ENCODE measurements around the gene SWSAP1. TPM values are rescaled to one million over a fixed set of nuclear protein-coding genes. Genes with fewer than 3 reads are reported as not detected.
"Not testable (repeated sequence)": the region's sequence is repeated elsewhere in the genome, so short reads cannot be mapped to it uniquely, and the experiment has no call there.

Gene SWSAP1
- total RNA-seq, 1 donor from 2014 or later: 4.9 TPM

DNA sequence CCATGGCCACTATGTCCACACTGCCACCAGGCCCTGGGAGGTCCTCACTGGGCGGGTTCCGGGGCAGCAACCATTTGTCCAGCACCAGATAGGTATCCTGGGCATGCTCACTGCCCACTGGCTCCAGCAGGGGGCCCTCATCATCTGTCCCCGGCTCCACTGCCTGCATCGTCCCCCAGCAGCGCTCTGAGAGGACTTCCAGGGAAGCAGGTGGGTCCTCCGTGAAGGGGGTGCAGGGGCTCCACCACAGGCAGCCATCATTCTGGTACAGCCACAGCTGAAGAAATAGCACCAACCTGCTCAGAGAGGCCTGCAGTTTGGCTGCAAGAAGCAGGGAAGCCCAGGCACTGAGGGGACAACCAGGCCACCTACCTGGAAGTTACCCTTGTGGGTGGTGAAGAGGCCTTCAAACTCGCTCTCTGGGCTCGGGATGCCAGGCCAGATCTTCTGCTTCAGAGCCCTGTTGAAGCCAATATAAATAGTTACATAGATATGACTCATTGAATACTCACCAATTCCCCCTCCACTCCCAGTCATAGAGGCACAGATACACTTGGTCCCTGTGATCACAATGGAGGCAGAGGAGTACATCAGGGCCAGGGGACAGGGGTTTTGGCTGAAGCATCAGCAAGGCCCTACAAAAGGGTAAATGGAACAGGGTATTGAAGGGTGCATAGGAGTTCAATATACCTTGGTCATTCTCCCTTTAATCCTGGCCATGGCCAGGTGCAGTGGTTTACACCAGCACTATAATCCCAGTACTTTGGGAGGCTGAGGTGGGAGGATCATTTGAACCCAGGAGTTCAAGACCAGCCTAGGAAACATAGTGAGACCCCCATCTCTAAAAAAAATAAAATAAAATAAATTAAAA lies 4.1 kb downstream of the SWSAP1 start:
- DNase-seq (ENCODE audit: low spot score): no peak

DNA sequence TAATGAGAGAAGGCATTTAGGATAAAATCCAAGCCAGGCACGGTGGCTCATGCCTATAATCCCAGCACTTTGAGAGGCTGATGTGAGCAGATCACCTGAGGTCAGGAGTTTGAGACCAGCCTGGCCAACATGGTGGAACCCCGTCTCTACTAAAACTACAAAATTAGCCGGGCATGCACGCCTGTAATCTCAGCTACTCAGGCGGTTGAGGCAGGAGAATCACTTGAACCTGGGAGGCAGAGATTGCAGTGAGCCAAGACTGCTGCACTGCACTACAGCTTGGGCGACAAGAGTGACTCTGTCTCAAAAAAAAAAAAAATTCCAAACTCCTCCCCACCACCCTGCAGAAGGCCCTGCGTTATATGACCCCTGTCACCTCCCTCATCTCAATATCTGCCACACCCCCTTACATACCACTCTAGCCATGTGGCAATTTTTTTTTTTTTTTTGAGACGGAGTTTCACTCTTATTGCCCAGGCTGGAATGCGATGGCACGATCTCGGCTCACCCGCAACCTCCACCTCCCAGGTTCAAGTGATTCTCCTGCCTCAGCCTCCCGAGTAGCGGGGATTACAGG lies 4.9 kb downstream of the SWSAP1 start:
- not testable (repeated sequence) for DNase-seq (ENCODE audit: low spot score)

DNA sequence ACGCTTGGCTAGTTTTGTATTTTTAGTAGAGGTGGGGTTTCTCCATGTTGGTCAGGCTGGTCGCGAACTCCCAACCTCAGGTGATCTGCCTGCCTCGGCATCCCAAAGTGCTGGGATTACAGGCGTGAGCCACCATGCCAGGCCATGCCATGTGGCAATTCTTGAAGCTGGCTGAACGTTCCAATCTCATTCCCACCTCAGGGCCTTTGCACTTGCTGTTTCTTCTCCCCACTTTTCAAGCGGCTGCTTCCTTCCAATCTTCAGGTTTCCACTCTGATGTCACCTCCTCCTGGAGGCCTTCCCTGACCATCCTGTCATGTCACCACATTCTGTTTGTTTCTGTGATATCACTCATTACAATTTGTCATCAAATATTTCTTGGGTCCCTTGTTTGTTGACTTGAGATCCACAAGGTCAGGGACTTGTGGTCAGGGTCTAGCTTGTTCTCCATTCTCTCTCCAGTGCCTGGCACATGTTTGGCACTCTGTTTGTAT lies 5.4 kb downstream of the SWSAP1 start:
- DNase-seq (ENCODE audit: low spot score): no peak

DNA sequence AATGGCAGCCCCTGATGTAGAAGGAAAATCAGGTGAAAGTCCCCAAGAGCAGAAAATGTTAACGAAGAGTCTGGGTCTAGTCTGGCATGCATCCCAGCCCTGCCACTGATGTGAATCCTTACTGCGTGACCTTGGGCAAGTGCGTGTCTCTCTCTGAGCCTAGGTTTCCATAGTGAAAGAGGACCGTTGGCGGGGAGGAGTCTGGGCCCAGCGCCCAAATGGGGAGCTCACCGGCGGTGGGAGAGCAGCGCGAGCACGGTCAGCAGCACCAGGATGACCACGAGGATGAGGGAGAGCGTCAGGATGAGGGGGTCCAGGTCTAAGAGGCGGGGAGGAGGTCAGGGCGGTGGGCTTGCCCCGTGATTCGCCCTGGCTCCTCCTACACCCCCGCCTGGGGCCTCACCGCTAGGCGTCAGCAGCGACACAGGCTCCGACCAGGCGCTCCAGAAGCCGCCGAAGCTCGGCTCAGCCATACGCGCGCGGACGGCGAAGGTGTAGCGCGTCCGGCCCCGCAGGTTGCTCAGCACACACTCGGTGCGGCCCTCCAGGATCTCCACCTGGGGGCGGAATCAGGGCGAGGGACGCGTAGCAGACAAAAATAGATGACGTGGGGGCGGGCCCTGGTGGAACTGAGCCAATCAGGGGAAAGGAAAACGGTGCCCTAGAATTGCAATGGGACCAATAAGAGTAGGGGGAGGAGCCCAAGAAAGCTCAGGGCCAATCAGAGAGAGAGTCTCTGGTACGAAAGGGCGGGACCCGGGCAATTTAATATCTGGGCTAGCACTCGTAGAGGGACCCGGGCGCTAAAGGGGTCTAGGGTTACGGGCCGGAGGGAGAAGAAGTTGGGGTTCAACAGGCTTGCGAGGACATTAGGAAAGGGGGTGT lies 6.4 kb downstream of the SWSAP1 start:
- DNase-seq (ENCODE audit: low spot score): peak; percentile 96

DNA sequence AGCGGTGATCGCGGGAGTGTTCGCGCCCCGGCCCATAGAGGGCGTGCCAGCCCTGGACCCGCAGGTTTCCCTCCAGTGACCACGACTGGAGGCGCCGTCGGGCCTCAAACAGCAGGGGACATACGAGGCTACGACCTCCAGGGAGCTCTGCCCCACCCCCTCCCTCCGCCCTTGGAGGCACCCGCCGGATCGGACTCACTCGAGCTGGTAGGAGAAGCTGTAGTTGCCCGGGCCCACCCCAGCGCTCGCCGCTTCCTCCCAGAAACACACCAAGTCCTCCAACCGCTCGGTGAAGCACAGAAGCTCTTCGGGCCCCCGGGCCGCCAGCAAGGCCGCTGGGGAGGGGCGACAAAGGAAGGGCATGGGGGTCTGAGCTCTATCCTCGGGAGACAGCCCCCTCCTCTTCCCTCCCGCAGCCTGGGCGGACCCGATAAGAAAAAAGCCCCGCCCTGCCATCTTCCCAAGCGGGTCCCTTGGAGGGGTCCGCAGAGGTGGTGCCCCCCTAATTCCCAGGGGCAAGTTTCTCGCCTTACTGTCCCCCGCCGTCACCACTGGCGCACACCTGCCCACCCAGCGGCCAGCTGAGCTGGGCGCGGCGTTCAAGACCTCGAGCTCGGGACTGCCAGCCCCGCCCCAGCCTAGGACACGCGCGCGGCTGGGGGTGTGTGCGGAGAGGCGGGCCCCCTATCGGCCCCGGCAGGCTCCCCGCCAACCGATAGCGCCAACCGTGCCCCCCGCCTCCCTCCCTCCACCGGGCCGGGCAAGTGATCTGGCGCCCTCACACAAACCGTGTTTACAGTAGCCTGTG lies 8.6 kb downstream of the SWSAP1 start:
- DNase-seq (ENCODE audit: low spot score): no peak

DNA sequence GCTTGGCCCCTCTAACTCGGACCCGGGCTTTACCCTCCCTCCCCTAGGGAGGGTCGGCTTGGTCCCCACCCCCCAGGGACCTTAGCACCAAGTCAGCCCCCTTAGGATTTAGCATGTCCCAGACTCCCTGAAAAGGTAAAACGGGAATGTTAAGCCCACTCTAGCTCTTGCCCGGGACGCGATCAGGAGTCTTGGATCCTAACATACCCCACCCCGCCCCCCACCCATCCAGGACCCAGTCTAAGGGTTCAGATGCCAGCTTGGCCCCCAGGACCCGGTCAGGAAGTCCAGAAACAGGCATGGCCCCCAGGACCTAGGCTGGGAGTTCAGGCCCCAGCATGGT lies 9.2 kb downstream of the SWSAP1 start:
- no peak for DNase-seq (ENCODE audit: low spot score)

DNA sequence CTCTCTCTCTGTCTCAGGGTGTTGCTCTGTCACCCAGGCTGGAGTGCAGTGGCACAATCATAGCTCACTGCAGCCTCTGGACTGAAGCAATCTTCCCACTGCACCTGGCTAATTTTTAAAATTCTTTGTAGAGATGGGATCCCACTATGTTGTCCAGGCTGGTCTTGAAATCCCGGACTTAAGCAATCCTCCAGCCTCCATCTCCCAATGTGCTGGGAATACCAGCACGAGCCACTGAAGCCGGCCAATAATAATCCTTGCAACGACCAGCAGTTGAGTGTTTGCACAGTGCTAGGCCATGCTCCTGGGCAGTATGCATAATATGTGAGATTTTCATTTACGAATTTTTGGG lies 10.3 kb downstream of the SWSAP1 start:
- no peak for DNase-seq (ENCODE audit: low spot score)

DNA sequence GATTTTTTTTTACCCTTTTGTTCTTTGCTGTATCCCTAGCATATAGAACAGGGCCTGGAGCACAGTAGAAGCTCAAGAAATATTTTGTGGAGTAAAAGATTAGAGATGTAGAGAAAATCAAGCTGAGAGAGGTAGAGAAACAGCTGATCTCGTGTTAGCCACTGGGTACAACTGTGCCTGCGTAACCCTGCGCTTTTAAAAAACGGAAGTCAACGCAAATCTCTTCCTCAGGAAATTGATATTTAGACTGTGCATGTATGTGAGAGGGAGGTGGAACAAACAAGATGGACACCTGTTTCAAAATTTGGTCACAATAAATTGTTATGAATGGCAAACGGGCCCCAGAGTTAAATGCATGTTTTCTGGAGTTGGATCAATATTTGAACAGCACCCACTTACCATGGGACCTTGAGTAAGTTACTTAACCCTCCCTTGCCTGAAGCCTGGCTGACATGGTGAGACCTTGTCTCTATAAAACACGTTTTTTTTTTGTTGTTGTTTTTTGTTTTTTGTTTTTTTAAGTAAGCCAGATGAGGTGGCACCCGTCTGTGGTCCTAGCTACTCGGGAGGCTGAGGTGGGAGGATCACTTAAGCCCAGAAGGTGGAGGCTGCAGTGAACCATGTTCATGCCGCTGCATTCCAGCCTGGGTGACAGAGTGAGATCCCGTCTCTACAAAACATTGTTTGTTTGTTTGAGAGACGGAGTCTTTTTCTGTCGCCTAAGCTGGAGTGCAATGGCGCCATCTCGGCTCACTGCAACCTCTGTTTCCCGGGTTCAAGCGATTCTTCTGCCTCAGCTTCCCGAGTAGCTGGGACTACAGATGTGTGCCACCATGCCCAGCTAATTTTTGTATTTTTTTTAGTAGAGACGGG lies 12.9 kb downstream of the SWSAP1 start:
- DNase-seq (ENCODE audit: low spot score): no peak

DNA sequence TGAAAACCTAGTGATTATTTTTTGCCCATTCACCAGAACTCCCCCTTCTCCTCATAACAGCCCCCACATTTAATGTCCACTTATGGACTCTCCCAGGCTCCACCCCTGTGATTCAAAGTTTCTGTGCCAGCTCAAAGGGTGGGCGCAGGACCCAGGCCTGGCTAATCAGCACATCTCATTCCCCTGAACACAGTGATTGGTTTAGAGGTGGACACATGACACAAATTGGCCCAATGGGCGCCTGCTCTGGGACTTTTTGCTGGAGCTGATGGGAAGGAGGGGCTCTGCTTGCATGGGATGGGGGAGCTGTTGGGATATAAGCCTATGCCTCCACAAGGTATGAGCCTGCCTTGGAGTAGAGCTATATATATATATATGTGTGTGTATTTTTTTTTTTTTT lies 15.9 kb downstream of the SWSAP1 start:
- DNase-seq (ENCODE audit: low spot score): no peak

DNA sequence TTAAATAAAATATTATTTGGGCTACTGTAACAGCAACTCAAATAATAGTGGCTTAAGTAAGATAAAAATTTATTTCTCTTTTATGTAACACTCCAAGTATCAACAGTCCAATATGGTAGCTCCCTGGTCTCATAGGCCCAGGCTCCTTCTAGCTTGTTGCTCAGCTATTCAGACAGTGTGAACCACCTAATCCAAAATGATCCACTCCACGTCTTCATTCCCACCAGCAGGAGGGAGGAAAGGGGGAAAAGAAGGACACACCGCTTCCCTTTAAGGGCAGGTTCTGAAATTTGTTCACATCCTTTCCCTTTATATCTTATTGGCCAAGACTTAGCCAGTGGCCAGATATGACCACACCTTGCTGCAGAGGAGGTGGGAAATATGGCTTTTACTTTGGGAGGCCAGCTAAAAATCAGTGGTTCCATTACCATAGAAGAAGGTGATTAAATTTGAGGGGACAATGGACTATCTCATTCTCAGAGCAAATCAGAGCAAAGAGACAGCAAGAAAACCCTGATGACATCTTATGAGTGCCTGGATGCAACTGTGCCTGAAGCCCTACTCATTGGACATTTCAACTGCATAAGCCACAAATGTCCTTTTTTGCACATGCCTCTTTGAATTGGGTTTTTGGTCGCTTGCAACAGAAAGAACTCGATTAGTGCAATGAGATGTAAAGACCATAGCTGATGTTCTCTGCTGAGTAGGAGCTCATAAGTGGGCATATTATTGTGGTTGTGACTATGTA lies 16.6 kb downstream of the SWSAP1 start:
- DNase-seq (ENCODE audit: low spot score): no peak

DNA sequence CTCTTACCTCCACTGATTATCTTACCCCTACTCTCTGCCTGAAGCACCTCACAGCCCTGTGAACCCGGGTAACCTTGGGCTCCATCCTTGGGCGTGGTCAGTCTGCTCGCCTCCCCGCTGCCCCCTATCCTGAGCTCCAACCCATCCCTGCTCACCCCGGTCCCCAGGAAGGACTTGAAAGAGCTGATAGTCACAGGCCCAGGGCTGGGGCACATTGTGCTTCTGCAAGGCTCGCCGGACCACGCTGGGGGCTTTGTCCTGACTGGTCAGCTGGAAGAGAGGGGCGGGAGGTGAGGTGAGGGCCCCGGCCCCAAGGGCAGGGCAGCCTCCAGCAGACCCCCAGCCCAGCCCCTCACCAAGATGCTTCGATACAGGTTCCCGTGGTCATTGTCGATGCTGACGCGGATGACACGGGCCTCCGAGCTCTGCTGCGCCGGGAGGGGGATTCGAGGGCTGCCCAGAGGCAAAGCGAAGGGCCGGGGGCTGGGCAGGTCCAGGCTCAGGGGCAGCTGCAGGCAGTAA lies 22.7 kb downstream of the SWSAP1 start:
- DNase-seq (ENCODE audit: low spot score): no peak

DNA sequence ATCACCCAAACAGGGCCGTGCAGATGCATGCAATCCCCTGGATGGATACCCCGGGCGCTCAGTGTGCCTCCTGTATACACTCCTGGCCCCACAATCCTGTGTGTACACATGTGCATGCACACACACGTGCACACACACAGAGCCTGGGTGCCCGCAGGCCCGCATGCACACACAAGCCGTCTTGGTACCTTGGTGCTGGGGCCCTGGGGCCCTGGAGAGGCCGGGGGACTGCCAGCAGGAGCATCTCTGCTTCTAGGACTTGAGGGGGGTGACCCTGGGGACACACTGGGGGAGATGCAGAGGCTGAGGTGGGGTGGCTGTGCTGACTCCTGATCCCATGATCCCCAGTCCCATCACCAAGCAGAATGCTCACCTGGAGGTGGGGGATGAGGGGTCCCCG lies 25.2 kb downstream of the SWSAP1 start:
- no peak for DNase-seq (ENCODE audit: low spot score)

DNA sequence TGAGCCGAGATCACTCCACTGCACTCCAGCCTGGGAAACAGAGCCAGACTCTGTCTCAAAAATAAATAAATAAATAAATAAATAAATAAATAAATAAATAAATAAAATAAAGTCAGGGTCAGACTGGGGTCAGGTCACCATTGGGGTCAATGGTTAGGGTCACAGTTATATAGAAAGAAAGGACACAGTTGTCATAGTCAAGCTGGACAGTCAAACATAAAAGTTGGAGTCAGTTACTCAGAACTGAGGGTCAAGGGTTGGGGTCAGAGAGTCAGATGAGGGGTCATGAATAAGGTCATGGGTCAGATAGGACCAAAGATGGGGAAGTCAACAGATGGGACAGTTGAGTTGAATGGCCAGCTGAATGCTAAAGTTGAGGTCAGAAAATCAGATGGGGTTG lies 26.3 kb downstream of the SWSAP1 start:
- DNase-seq (ENCODE audit: low spot score): no peak

DNA sequence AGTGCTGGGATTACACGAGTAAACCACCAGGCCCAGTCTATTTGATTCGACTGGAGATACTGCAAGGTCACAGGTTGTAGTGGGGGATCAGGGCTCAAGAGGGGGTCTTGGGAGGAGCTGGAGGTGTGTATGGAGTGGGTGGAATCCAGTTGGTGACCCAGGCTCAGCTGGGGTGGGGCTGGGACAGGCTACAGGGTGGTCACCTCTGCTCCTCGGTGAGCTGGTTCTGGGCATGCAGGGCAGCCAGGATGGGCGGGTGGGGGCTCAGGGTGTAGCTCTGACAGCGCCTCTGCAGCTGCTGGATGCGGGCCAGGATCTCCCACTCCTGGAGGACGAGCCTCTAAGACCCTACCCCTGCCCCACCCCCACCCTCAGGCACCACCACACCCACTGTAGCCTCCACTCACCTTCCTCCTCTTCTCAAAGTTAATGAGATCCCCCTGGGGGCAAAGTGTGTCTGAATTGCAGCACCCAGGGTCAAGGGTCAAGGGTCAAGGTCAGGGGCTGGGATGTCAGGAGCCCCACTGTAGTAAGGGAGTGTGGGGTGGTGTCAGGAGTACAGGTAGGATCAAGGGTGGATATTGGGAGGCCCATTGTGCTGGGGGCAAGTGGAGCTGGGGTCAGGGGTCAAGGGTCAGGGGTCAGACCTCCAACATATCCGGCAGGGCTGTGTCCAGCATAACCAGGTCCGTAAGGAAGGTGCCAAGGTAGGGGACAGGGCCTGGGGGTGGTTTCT lies 27.5 kb downstream of the SWSAP1 start:
- no peak for DNase-seq (ENCODE audit: low spot score)

DNA sequence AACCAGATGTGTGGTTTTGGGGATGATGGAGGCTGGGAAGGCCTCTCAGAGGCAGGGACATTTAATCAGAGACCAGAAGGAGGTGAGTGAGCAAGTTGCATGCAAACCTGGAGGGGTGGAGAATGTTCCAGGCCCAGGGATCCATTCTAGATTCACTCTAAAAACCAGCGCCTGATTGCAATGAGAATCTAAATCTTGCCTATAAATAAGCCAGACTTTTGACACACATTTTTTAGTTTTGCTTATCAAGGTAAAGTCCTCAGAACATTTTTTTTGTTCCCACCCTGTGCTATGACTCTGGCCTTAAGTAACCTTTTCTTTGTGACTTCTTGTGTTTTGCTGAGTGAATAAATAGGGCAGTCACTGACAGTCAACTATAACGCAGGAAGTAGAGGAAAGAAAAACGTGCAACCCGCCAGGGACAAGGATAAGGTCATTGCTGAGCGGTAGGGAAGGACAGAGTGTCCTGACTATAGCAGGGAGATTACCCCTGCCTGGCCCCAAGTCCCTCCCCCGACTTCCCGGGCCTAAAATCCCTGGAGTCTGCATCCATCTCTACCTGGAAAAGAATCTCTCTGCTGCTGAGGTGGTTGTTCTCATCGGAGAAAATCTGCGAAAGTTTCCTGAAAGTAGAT lies 30.2 kb downstream of the SWSAP1 start:
- DNase-seq (ENCODE audit: low spot score): no peak

DNA sequence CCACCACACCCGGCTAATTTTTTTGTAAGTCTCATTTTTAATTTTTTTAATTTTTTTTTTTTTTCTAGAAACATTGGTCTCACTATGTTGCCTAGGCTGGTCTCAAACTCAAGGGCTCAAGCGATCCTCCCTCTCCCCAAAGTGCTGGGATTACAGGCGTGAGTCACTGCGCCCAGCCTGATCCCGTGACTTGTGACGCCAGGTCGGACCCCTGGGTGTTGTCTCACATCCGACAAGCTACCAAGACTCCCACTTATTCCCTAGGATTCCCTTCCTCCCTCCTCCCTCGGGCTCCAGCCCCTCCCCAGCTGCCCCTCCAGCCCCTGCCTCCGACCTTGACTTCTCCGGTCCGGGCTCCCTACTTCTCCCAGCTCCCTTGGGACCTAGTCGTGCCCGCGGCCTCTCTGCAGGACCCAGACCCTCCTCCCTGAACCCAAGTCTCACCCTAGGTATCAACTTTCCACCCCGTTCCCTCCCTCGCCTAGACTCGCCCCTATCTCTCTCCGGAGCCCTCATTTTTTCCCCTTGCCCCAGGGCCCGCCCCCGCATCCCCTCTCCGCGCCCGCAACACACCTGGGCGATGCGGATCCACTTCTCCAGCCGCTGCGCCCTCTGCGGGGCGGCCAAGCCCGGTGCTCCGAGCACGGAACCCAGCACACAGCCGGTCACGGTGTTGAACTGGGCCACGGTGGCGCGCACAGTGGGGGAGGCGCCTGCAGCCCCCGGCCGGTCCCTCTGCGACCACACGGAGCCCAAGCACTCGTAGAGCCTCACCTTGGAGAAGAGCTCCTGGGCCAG lies 31.6 kb downstream of the SWSAP1 start:
- DNase-seq (ENCODE audit: low spot score): no peak

DNA sequence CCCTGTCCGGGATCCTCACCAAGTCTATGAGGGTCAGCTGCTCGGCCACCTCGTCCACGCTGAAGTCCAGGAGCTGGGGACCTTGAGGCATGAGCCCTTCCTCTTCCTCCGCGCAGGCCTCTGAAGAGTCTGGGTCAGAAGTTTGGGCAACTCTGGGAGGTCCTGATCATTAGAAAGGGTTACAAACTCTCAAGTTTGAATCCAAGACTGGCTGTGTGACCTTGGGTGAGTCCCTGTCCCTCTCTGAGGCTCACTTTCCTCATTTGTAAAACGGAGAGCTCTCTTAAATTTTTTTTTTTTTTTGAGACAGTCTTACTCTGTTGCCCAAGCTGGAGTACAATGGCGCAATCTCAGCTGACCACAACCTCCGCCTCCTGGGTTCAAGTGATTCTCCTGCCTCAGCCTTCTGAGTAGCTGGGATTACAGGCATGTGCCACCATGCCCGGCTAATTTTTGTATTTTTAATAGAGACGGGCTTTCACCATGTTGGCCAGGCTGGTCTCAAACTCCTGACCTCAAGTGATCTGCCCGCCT lies 32.3 kb downstream of the SWSAP1 start:
- not testable (repeated sequence) for DNase-seq (ENCODE audit: low spot score)

Data from mucosa of gallbladder (tissue), 1 donor.